ENCODE results near the gene RASSF4.

RASSF4 gene

GRCh38 chr10:44924261-44925040 is 35.2 kb upstream of the RASSF4 start:
- no peaks in the 10 kb centered on the region for H3K9me3 ChIP-seq (ENCODE audit: control insufficient read depth, insufficient read depth, low read depth, low read length)
- H3K4me1 ChIP-seq (ENCODE audit: control insufficient read depth, insufficient read depth, low read length): no peaks in the 10 kb centered on the region
- H3K36me3 ChIP-seq (ENCODE audit: control insufficient read depth in 2 of 2, insufficient read depth in 1 of 2, low read length in 2 of 2): no peaks in the 10 kb centered on the region
- H3K4me3 ChIP-seq (ENCODE audit: low read depth, low read length): no peak overlapping the region
- ChIA-PET CTCF (interaction anchor here (0.6 to 1.3 kb wide), 7 partner anchors 8 to 1368 kb away, joined by 3 to 8 read pairs (median 4); no protein-coding TSS in a partner anchor), POLR2A (no interaction called here)
- no peak overlapping the region for H3K27ac ChIP-seq (ENCODE audit: extremely low read depth, low read depth, low read length)
- TF ChIP-seq PBX3 (CRISPR knock-in tag; IDR thresholded peaks at IDR 0.05) (no peak), ZNF202 (tag by site-specific recombination; IDR thresholded peaks at IDR 0.05; ENCODE audit: borderline replicate concordance) (no peak), ZNF280C (tag by site-specific recombination; IDR thresholded peaks at IDR 0.05) (no peak)

GRCh38 chr10:44925224-44925623 is 34.4 kb upstream of the RASSF4 start:
- H3K9me3 ChIP-seq (ENCODE audit: control insufficient read depth, insufficient read depth, low read depth, low read length): no peaks in the 10 kb centered on the region
- no peak overlapping the region for H3K4me3 ChIP-seq (ENCODE audit: low read depth, low read length)
- TF ChIP-seq ZNF654 (tag by site-specific recombination; IDR thresholded peaks at IDR 0.05; ENCODE audit: low read depth) (peak; percentile 60), ZNF19 (tag by site-specific recombination; IDR thresholded peaks at IDR 0.05; ENCODE audit: low read depth) (no peak), SETDB1 (IDR thresholded peaks at IDR 0.05; ENCODE audit: insufficient read length, low read length) (no peak), CTCF (tag by site-specific recombination; IDR thresholded peaks at IDR 0.05) (peak; percentile 75)
- TF ChIP-seq, protein P1, sequence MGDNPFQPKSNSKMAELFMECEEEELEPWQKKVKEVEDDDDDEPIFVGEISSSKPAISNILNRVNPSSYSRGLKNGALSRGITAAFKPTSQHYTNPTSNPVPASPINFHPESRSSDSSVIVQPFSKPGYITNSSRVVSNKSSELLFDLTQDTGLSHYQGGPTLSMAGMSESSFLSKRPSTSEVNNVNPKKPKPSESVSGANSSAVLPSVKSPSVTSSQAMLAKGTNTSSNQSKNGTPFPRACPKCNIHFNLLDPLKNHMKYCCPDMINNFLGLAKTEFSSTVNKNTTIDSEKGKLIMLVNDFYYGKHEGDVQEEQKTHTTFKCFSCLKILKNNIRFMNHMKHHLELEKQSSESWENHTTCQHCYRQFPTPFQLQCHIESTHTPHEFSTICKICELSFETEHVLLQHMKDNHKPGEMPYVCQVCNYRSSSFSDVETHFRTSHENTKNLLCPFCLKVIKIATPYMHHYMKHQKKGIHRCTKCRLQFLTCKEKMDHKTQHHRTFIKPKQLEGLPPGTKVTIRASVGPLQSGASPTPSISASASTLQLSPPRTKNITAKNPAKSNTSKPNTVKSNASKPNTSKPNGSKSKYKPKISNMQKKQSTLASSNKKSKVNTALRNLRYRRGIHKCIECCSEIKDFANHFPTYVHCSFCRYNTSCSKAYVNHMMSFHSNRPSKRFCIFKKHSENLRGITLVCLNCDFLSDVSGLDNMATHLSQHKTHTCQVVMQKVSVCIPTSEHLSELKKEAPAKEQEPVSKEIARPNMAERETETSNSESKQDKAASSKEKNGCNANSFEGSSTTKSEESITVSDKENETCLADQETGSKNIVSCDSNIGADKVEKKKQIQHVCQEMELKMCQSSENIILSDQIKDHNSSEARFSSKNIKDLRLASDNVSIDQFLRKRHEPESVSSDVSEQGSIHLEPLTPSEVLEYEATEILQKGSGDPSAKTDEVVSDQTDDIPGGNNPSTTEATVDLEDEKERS (tag by site-specific recombination; IDR thresholded peaks at IDR 0.05): no peak
- H3K27ac ChIP-seq (ENCODE audit: extremely low read depth, low read depth, low read length): no peak overlapping the region
- no peaks in the 10 kb centered on the region for H3K4me1 ChIP-seq (ENCODE audit: control insufficient read depth, insufficient read depth, low read length)
- ChIA-PET CTCF (interaction anchor here (0.6 to 1.3 kb wide), 6 partner anchors 9 to 1367 kb away, joined by 3 to 8 read pairs (median 4); no protein-coding TSS in a partner anchor), POLR2A (no interaction called here)
- H3K36me3 ChIP-seq (ENCODE audit: control insufficient read depth in 2 of 2, insufficient read depth in 1 of 2, low read length in 2 of 2): no peaks in the 10 kb centered on the region

DNA sequence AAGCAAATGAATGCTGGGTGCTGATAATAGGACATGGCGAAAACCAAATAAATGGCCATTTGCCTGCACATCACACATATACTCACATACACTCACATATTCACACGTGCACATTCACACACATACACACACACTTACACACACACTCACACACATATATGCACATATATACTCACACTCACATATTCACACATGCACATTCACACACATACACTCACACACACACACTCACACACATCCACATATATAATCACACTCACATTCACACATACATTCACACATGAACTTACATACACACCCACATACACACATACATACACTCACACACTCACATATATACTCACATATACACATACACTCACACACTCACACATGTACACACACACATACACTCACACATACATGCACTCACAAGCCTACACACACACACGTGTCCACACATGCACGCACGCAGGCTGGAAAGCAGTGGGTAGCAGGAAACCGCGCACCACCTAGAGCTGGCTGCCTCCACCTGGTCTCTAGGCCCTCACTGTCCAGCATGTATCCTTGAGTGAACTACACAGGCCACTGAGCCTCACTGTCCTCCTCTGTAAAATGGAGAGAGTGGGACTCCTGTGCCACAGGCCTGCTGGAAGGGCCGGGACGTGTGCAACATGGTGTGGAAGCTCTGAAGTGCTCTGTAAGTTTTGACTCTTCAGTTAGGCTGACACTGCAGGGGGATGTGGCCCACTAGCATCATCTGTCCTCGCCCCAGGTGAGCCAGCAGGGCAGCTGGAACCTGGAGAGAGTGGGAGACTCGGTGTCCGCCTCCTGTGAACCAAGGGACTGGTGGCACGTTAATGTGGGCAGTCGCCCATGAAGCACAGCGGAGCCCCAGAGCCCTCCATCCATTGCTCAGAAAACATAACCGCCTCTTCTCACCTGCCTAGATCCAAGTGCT is 33.5 kb upstream of the RASSF4 start:
- Histone ChIP-seq H3K36me3 (ENCODE audit: control insufficient read depth in 2 of 2, insufficient read depth in 1 of 2, low read length in 2 of 2) (no peaks in the 10 kb centered on the region), H3K4me1 (ENCODE audit: control insufficient read depth, insufficient read depth, low read length) (no peaks in the 10 kb centered on the region), H3K4me3 (ENCODE audit: low read depth, low read length) (no peak overlapping the region), H3K27ac (ENCODE audit: extremely low read depth, low read depth, low read length) (no peak overlapping the region), H3K9me3 (ENCODE audit: control insufficient read depth, insufficient read depth, low read depth, low read length) (no peaks in the 10 kb centered on the region)
- CTCF ChIA-PET: interaction anchor here (1.3 kb wide), 1 partner anchor 62 kb away, joined by 4 read pairs; no protein-coding TSS in a partner anchor
- POLR2A ChIA-PET: no interaction called here
- 0 out of 2 replicates have a peak, but pooled peaks have one; percentile 35 for TF ChIP-seq ZNF18 (tag by site-specific recombination; IDR thresholded peaks at IDR 0.05)
- TF ChIP-seq KLF10 (tag by site-specific recombination; IDR thresholded peaks at IDR 0.05): no peak
- TF ChIP-seq ZNF398 (tag by site-specific recombination; IDR thresholded peaks at IDR 0.05): no peak
- TF ChIP-seq ZSCAN4 (tag by site-specific recombination; IDR thresholded peaks at IDR 0.05): peak; percentile 44; the same call in 1 of the 2 replicates
- no peak for TF ChIP-seq ZFP37 (tag by site-specific recombination; IDR thresholded peaks at IDR 0.05)
